NCI-H774 (cell line): Measurements from ENCODE around the gene KIAA1958.

ENCODE experiments used
- DNase-seq: peaks from one replicate; lab custom pipeline; 2025; lab: John Stamatoyannopoulos, UW

The KIAA1958 gene

GRCh38 chr9:112605518-112605917 is 118.9 kb downstream of the KIAA1958 start:
- DNase-seq = no peak

GRCh38 chr9:112605963-112606699 is 119.5 kb downstream of the KIAA1958 start:
- no peak for DNase-seq

GRCh38 chr9:112608851-112609250 is 122.2 kb downstream of the KIAA1958 start:
- DNase-seq = no peak

GRCh38 chr9:112615584-112616266 is 129.1 kb downstream of the KIAA1958 start:
- no peak for DNase-seq

GRCh38 chr9:112617371-112617770 is 130.7 kb downstream of the KIAA1958 start:
- DNase-seq = no peak

GRCh38 chr9:112618385-112619009 is 131.9 kb downstream of the KIAA1958 start:
- no peak for DNase-seq

GRCh38 chr9:112620388-112620787 is 133.8 kb downstream of the KIAA1958 start:
- no peak for DNase-seq

- no peak for DNase-seq
These were observed 134.5 kb downstream of the KIAA1958 start for GRCh38 chr9:112621018-112621655.

- no peak for DNase-seq
These were observed 136.6 kb downstream of the KIAA1958 start for GRCh38 chr9:112623198-112623597.

- DNase-seq = no peak
These were observed 138.4 kb downstream of the KIAA1958 start for GRCh38 chr9:112624711-112625707.

GRCh38 chr9:112629671-112630485 is 143.3 kb downstream of the KIAA1958 start:
- peak; percentile 20 for DNase-seq

GRCh38 chr9:112631313-112632070 is 144.9 kb downstream of the KIAA1958 start:
- no peak for DNase-seq

- DNase-seq = no peak
These were observed 153.7 kb downstream of the KIAA1958 start for GRCh38 chr9:112640311-112640710.

- no peak for DNase-seq
These were observed 155.5 kb downstream of the KIAA1958 start for GRCh38 chr9:112642126-112642525.

- no peak for DNase-seq
These were observed 161.0 kb downstream of the KIAA1958 start for GRCh38 chr9:112647596-112647995.

GRCh38 chr9:112648624-112649023 is 162.0 kb downstream of the KIAA1958 start:
- DNase-seq = no peak

- no peak for DNase-seq
These were observed 167.7 kb downstream of the KIAA1958 start for GRCh38 chr9:112654282-112654681.

GRCh38 chr9:112655668-112656067 is 169.0 kb downstream of the KIAA1958 start:
- DNase-seq = no peak

- DNase-seq = no peak
These were observed 173.3 kb downstream of the KIAA1958 start for GRCh38 chr9:112659906-112660305.

GRCh38 chr9:112663681-112664080 is 177.1 kb downstream of the KIAA1958 start:
- no peak for DNase-seq
